COR-L47 (cell line): ENCODE data around the gene STK11.

ENCODE experiments used
- DNase-seq: peaks from one replicate; lab custom pipeline; 2025; lab: John Stamatoyannopoulos, UW

STK11 gene

DNA sequence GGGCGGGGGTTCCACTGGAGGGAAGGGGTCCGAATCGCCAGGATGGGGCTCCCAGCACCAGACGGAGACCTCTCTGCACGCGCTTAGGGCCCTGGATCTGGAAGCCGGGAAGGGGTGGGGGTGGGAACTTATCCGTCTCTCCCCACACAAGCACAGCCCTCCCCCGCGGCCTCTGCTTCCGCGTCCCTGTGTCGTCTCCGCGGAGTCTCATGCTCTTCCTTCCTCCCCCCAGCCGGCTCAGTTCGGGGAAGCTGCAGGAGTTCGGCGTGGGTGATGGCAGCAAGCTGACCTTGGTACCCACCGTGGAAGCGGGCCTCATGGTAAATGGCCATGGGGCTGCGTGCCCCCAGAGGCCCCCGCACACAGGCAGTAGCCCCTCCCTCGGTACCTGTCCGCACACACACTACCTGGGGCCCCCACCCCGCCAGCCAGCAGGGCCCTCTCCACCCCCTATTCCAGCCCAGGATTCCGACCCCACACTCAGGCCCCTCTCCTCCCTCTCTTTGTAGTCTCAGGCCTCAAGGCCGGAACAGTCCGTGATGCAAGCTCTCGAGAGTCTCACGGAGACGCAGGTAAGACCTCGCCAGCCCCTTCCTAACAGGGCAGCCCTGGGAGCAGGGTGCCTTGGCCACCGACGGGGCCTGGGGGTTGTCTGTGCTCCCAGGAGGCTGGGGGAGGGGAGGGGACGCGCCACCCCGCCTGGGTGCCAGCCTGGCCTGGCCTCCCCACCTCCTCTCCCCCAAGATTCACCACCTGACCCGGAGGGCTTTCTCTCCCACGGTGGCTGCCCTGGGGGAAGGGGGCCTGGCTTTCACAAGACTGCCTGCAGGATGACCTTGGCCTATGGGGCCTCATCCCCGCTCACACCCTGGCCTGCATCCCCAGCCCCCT is 46.0 kb downstream of the STK11 start:
- peak; percentile 43 for DNase-seq

DNA sequence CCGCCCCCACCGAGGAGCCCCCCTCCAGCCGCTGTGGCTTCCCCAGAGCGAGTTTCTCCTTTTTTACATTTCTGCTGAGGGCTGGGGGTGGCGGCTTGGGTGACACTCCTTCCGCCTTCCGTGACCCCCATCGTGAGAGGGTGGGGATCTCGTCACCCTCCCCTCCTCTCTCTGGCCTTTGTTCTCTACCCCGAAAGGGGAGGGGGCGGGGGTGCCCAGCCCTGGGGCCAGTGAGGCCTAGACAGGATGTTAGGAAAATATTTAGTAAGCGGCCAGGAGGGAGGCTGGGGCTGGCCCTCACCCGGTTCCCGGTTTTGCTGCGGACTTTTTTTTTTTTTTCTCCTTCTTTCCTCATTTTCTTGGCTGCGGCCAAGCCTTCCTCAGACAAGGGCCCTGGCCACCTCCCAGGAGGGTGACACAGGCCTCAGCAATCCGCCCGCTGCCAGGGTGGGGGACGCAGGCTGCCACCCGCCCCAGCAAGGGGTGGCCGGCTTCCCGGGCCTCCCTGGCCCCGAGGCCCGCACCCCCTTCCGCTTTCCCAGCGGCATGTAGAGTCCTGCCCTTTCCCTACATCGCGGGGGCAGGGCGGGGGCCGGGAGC is 46.7 kb downstream of the STK11 start:
- DNase-seq: no peak

DNA sequence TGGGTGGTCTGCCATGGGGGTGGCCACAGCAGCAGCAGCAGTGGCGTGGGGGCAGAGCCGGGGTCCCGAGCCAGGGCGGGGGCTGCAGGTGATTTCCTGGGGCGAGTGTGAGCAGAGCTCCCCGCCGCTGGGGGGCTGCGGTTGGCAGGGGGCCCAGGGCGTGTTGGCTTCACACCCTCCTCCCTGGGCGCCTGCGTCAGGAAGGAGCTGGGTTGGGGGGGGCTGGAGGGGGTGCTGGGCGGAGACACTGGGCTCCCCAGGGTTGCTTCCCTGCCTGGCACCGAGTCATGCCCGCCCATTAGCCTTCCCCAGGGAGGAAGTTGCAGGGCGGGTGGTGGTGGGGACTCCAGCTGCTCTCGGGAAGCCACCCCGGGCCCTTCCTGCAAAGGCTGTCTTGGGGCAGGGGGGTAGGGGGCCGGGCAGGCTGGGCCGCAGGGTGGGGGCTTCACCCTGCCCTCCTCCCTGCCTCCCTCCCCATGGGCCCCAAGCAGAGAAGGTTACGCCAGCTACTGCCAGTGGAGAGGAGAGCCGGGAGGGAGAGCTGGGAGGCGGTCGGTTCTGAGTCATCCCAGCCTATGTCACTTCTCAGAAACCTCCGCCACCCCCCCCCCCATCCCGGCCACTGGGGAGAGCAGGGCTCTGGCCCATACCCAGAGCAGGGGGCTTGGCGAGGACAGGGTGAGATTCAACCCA is 47.4 kb downstream of the STK11 start:
- peak; percentile 92 for DNase-seq

DNA sequence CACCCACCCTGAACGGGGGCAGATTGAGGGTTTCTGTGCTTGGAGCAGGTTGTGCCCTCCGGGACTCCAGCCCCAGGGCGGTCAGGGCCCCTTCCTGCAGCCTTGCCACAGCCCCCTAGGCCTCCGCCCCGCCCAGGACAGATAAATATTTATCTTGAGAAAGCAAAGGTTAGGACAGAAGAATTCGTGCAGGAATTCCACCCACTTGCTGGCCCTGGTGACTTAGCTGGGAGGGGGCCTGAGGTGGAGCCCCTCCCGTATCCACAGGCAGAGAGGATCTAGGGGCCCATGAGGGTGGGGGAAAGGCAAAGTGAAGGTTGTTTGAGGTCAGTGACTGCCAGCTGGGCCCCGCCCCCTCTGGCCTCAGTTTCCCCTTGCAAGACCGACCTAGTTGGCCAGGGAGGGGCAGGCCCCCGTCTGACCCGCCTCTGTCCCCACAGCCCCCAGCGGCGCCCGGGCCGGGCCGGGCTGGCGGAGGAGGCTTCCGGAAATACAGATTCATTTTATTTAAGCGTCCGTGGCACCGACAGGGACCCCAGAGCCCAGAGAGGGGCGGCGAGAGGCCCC is 48.0 kb downstream of the STK11 start:
- no peak for DNase-seq

DNA sequence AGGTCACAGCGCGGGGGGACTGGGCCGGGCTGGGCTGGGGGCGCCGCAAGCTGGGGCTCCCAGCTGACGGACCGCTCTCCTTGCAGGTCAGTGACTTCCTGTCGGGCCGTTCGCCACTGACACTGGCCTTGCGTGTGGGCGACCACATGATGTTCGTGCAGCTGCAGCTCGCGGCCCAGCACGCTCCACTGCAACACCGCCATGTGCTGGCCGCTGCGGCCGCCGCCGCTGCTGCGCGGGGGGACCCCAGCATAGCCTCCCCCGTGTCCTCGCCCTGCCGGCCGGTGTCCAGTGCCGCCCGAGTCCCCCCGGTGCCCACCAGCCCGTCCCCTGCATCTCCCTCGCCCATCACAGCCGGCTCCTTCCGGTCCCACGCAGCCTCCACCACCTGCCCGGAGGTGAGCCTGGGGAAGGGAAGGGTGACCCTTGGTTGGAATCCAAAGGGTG is 48.5 kb downstream of the STK11 start:
- no peak for DNase-seq

DNA sequence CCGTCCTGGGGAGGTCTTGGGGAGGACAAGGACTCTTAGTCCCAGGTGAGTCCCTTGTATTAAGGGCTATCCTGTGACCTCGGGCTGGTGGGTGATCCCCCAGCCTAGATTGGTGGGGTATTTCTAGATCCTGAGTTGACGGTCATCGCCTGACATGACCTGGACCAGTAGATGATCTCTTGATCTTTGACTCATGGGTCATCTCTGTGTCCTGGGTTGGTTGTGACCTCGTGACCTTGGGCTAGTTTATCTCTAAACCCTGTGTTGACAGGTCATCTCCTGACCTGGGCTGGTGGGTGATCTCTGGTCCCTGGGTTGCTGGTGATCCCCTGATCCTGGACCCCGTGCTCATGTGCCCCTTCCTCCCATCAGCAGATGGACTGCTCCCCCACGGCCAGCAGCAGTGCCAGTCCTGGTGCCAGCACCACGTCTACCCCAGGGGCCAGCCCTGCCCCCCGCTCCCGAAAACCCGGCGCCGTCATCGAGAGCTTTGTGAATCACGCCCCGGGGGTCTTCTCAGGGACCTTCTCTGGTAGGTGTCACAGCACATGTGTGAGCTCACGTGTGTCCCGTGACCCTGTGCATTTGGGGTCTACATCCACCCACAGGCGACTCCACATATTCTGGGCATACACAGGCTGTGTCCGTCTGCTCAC is 49.1 kb downstream of the STK11 start:
- no peak for DNase-seq

DNA sequence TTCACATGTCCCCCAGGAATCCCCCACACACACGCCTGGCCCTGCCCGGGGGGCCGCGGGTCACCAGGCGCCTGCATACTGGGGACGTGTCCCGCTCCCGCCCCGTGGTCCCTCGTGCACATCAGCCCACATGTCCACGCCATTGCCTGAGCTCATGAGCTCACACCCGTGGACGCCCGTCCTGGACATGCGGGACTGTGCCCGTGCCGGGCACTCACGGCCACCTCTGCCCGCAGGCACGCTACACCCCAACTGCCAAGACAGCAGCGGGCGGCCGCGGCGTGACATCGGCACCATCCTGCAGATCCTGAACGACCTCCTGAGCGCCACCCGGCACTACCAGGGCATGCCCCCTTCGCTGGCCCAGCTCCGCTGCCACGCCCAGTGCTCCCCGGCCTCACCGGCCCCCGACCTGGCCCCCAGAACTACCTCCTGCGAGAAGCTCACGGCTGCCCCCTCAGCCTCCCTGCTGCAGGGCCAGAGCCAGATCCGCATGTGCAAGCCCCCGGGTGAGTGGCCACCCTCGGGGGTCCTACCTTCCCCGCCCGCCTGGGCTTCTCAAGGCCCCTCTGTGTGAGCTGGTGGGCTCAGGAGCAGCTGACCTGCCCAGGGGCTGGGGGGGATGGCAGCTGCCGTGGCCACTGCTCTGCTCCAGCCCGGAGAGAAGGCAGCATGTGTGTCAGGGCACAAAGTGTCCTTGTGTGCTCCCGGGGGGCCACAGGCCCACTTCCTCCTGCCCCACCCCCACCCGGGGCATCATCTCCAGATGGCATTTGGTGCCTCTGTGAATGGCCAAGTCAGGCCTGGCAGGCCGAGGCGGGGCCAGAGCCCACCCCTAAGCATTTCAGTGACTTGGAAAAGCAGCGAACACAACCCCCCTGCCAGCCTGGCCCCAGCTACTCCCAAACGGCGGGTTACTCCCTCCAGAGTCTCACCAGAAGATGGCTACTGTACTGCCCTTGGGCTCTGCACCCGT is 49.9 kb downstream of the STK11 start:
- DNase-seq: no peak

DNA sequence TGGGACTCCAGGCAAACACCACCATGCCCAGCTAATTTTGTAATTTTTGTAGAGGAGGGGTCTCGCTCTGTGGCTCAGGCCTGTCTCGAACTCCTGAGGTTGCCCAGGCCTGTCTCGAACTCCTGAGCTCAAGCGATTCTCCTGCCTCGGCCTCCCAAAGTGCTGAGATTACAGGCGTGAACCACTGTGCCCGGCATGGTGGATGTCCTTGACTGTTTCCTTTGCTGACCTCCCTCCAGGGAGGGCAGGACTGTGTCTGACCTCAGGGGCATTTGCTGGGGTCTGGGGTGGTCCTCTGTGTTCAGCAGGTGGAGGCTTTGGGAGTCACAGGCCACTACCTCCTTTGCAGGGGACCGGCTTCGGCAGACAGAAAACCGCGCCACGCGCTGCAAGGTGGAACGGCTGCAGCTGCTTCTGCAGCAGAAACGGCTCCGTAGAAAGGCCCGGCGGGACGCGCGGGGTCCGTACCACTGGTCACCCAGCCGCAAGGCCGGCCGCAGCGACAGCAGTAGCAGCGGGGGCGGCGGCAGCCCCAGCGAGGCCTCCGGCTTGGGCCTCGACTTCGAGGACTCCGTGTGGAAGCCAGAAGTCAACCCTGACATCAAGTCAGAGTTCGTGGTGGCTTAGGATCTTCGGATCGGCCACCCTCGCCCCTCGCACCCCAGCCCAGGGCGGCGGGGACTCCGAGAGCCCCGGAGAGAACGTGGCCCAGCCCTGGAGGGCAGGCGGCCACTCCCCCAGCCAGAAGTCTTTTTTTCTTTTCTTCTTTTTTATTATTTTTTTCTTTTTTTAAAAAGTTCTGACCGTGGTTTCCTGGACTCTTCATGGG is 51.3 kb downstream of the STK11 start:
- DNase-seq: no peak

DNA sequence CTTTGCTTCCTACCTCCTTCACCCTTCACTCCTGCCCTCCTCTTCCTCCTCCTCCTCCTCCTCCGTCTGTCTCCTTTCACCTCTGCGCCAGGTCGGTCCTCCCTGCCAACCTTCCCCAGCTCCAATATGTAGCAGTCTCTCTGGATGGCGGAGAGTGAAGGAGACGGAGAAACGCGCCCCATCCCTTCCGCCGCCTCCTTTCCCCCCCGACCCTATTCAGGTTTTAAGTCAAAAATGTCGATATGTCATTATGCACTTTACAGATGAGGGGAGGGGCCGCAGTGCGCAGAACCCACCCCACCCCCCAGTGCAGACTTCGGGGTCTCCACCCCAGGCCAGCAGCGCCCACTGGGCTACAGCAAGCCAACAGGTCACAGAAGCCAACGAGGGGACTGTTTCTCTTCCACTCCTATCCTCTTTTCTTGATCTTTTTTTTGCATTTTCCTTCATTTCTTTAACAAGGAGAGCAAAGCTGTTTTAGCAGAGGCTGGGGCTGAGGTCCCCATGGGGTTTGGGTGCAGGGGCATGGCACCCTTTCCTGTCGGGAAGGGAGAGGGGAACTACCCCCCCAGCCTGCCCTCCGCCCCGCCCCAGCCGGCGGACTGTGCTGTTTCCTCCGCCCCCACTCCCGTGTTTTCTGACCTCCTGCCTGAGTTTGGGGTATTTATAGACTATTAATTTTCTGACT is 52.0 kb downstream of the STK11 start:
- no peak for DNase-seq

DNA sequence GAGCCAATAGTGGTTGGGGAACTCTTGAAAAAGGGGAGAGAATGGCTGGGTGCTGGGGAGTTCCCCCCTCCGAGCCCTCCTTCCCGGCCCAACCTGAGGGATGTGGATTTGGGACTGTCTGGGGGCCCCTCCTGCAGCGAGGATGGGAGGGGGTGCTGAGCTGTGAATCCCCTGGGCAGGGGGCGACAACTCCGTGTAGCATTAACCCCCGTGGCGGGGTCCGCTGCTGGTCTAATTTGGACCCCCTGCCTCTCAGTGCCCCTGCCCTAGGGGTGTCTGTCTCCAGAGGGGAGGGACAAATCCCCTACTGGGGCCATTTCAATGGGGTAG is 52.5 kb downstream of the STK11 start:
- DNase-seq: no peak

DNA sequence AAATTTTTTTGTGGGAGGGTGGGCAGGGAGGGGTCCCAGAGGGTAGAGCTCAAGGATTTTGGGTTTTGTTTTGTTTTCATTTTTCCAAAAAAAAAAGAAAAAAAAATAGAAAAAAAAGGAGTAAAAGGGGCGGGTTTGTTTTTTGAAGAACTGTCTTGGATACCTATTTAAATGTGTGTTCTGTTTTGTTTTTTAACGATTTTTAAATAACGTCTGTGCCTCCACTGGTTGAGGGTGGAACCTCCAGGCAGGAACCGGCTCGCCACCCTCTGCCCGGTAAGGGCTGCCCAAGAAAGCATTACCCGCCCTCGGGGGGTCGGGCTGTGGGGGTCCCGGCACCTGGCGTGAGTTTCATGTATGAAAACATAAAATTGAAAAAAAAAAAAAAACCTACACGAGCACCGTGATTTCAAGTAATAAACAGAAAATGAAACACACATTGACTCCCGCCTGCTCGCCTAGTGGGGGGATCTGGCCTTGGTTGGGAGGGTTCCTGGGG is 53.2 kb downstream of the STK11 start:
- DNase-seq: no peak

DNA sequence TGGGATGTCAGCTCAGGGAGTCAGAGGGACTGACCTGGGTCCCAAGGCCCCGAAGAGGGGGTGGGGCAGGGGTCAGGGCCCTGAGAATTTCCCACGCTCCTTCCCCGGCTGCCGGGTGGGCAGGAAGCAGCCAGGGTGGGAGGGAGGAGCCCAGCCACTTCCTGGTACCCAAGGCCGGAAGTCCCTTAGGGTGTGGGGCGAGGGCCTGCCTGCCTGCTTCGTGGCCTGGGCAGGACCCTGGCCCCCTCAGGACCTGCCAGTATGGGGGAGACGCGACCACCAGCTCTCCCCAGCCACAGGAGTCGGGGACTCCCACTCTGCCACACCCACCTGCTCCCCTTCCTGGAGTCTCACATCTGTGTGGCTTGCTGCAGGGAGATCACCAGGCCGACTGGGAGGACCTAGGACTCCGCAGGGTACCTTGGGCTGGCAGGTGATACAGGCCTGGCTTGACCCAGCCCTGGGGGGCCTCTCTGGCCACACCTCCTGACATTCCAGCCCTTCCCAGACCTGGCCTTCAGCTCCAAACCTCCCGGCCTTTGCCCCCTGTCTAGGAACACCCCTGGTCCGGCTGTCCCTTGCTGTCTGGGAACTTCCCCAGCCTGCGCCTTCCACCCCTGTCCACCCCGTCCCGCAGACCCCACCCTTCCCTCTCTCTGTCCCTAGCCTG is 53.8 kb downstream of the STK11 start:
- no peak for DNase-seq

DNA sequence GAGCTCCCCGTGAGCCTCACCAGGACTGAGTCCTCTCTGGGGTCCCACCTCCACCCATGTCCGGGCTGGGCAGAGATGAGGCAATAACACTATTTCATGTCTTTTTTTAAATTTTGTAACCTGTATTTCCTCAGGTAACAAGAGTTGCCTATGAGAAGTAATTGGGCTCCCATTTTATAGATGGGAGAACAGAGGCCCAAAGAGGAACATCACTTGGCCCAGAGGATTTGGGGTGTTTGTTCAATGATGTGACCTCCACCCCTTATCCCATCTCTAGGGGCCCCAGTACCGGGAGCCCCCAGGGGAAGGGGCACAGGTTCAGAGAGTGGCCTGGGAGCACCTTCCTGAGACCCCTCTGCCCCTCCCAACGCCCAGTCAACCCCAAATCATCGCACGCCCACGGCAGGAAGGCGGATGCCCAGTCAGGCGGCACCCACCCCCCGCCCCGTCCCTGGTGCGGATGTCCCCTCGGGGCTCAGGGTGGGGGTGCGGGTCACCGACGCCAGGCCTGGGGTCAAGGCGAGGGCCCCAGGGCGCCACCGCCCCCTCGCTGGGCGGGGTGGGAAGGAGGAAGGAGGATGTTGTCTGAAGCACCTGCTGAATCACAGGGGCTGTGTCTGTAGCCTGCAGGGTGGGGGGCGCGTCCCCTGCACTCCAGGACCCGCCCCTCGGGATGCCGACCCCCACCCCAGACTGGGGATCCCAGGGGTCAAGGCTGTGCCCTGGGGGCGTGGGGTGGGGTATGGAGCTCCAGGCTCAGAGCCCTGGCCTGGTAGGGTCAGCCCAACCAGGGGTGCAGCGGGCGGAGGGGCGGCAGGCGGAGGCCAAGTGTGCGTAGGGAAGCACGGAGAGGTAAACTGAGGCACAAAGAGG is 54.5 kb downstream of the STK11 start:
- DNase-seq: no peak

DNA sequence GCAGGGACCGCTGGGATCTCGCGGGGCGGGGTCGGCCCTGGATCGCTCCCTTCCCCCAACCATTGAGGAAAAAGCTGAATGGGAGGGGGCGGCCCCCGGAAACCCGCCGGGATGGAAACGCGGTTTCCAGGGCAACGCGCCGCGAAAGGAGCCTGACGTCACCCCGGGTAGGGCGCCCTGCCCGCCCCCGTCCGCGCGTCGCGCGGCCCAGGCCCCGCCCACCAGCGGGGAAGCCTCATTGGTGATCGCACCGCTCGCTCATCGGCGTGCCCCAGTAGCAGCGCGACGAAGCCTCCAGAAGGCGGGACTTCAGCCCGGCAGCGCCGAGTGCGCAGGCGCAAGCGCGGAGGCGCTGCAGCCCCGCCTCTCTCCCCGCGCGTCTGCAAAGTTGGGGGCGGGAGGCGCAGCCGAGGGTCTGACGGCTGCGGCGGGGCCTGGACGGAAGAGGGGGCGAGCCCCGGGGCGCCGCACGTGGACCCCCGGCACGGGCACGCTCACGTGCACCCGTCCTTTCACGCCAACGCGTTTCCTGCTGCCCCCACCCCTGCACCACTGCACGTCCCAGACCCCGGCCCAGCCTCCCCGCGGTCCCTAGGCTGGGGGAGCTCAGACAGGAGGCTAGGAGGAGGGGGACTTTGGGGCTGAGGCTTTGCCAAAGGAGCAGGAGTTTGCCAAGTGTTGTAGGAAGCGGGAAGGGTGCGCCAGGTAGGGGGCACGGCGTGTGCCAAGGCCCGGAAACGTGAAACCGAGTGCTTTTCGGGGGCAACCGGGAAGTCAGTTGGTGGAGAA is 55.4 kb downstream of the STK11 start:
- DNase-seq: peak; percentile 97

DNA sequence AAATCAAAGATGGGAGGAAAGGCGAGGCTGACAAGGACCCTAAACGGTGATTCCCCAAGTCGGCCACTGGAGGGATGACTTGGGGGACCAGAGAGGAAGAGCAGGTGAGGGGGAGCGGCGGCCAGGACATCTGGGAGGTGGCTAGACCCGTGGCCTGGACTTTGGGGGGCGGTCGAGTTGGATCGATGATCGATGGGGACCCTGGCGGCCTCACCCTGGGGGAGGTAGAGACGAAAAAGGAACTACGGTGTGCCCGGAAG is 55.9 kb downstream of the STK11 start:
- peak; percentile 43 for DNase-seq

DNA sequence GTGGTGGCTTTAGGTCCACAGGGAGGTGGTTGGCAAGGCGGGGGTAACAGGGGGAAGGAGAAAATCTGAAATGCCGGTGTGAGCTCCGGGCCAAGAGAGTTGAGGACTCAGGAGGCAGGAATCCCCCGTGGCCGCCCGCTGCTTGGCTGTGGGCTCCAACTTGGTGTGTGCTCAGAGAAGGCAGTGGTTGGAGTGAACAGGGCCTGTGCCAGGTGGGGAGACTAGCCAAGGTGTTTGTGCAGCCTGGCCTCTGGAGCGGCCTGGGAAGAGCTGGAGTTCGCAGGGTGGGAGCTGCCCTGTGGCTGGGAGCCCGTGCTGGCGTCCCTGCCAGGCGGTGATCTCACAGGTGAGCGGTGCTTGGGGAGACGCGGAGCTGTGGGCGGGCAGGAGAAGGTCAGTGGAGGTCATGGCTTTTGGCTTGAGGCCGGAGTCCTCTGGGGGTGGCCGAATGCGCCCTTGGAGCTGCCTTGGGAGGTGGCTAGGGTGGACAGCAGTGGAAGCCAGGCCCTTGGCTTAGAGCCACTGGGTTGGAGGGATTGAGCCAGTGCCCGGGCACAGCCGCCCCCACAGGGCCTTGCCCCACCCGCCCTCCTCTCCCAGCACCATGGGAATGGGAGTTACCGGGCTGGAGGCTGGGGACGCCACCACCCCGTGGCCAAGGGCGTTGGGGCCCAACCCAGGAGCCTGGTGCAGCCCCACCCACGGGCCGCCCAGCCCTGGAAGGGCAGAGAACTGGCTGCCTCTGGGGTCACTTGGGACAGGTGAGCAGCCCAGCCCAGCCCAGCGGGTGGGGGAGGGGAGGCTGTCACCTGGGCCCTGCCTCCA is 56.4 kb downstream of the STK11 start:
- no peak for DNase-seq
